Naive thymus-derived CD4-positive, alpha-beta T cell (primary cell): Measurements from ENCODE around the gene BORCS6. TPM values are rescaled to one million over a fixed set of nuclear protein-coding genes. Genes with fewer than 3 reads are reported as not detected.

Experiments
- ATAC-seq: fragments of 150-1000 bp; cut with Tn5 transposase; 2 replicates; pipeline ENCODE4 v1.10.0; 2021; ENCODE audit warnings: mild to moderate bottlenecking, moderate library complexity
- CTCF ChIA-PET: fragments of 350-600 bp; sonication (Branson Sonifier 250); formaldehyde crosslinking; loops from one replicate; lab custom pipeline; 2021; ENCODE audit warnings: antibody characterized with exemption; lab: Charles Lee
- POLR2A ChIA-PET: fragments of 350-600 bp; sonication (Branson Sonifier 250); formaldehyde crosslinking; loops from one replicate; lab custom pipeline; 2021; ENCODE audit warnings: antibody characterized with exemption, inconsistent platforms; lab: Charles Lee
- DNase-seq, 9 donors: peaks; one replicate each; pipeline versions ENCODE4 v3.0.0 to v3.0.0-alpha.2; 2020 to 2022; ENCODE audit warnings: mixed read lengths in 1 of 9
- H3K27ac ChIP-seq: one replicate; pipeline ENCODE4 v1.7.0; 2013; ENCODE audit warnings: mild to moderate bottlenecking, low read depth, low read length, moderate library complexity
- H3K27me3 ChIP-seq, 2 donors: one replicate each; pipeline ENCODE4 v1.7.0; 2013; ENCODE audit warnings: low read length in 2 of 2, mild to moderate bottlenecking in 2 of 2, moderate library complexity in 2 of 2; ENCODE audit not compliant: control insufficient read depth in 2 of 2, insufficient read depth in 2 of 2
- H3K36me3 ChIP-seq, 3 experiments: 1 replicate in 2 of 3; 2 replicates in 1 of 3; pipeline ENCODE4 v1.7.0; 2013; ENCODE audit warnings: low read length in 3 of 3, mild to moderate bottlenecking in 3 of 3, moderate library complexity in 1 of 3; ENCODE audit not compliant: insufficient read depth in 3 of 3, control insufficient read depth in 2 of 3
- H3K4me1 ChIP-seq, 2 donors: one replicate each; pipeline ENCODE4 v1.7.0; 2013; ENCODE audit warnings: low read length in 2 of 2, mild to moderate bottlenecking in 2 of 2, moderate library complexity in 1 of 2; ENCODE audit not compliant: control insufficient read depth in 2 of 2, insufficient read depth in 2 of 2
- H3K4me3 ChIP-seq: 2 replicates; pipeline ENCODE4 v1.7.0; 2013; ENCODE audit warnings: mild to moderate bottlenecking, low read length
- H3K9me3 ChIP-seq, 3 experiments: 1 replicate in 2 of 3; 2 replicates in 1 of 3; pipeline ENCODE4 v1.7.0; 2013; ENCODE audit warnings: low read length in 3 of 3; ENCODE audit not compliant: control insufficient read depth in 2 of 3
- H3K27ac Mint-ChIP-seq, 9 donors: one replicate each; pipeline ENCODE4 v1.8.0; 2020 to 2022; ENCODE audit warnings: mixed read lengths in 9 of 9, mild to moderate bottlenecking in 8 of 9, moderate library complexity in 5 of 9, inconsistent platforms in 2 of 9
- H3K27me3 Mint-ChIP-seq, 5 donors: one replicate each; pipeline ENCODE4 v1.8.0; 2021 to 2022; ENCODE audit warnings: mixed read lengths in 5 of 5, mild to moderate bottlenecking in 1 of 5
- H3K36me3 Mint-ChIP-seq, 5 donors: one replicate each; pipeline ENCODE4 v1.8.0; 2020 to 2022; ENCODE audit warnings: mixed read lengths in 5 of 5, mild to moderate bottlenecking in 3 of 5, inconsistent platforms in 1 of 5
- H3K4me1 Mint-ChIP-seq, 7 donors: one replicate each; pipeline ENCODE4 v1.8.0; 2020 to 2022; ENCODE audit warnings: mixed read lengths in 7 of 7, mild to moderate bottlenecking in 3 of 7, inconsistent platforms in 1 of 7
- H3K4me3 Mint-ChIP-seq, 10 donors: one replicate each; pipeline ENCODE4 v1.8.0; 2020 to 2022; ENCODE audit warnings: mild to moderate bottlenecking in 10 of 10, mixed read lengths in 10 of 10, moderate library complexity in 6 of 10, inconsistent platforms in 2 of 10
- H3K9me3 Mint-ChIP-seq, 11 donors: one replicate each; pipeline ENCODE4 v1.8.0; 2020 to 2022; ENCODE audit warnings: mixed read lengths in 11 of 11, mild to moderate bottlenecking in 4 of 11, inconsistent platforms in 1 of 11, moderate library complexity in 1 of 11
- intact Hi-C, 2 donors: fragments of 100-400 bp; cut with micrococcal nuclease; formaldehyde crosslinking; loops; one replicate each; pipeline ENCODE4 v1.15.1; 2023
- polyA plus RNA-seq, 2 donors: library from polyadenylated mRNA; unstranded; fragments of 300-500 nt; fragmentation: Illumina TruSeq; gene quantifications; one replicate each; pipeline ENCODE4 v1.2.3, GENCODE V29; 2021
- total RNA-seq, 6 experiments: library from RNA in 5 of 6; stranded (reverse) in 5 of 6; gene quantifications; 1 replicate in 5 of 6; 2 replicates in 1 of 6; pipeline ENCODE4 v1.2.3 and lab custom pipeline; 2021 to 2026

The BORCS6 gene
- total and polyA plus RNA-seq, 7 experiments from 2014 or later: 5.4 to 23.7 (median 15.8) TPM

DNA sequence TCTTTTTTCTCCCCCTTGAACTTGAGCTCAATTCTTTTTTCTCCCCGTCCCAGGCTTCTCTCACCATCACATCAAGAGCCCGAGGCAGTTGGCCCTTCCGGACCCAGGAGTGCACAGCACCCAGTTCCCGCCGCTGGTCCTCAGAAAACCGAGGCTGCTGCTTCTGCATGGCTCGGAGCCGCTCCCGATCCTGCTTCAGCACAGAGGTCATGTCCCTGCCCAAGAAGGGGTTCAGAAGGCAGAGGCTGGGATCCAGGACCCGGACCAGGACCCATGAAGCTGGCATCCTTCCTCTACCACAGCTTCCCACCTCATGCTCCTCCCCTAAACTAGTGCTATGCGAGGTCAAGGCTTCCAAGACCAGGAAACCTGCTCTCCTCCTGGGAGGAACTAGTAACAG, 48.2 kb downstream of the BORCS6 start:
- H3K4me1 ChIP-seq: peaks cover 8 to 17% of the 10 kb centered on the region in 2 donors
- no peak for ATAC-seq
- H3K27me3 ChIP-seq: no peaks in the 10 kb centered on the region
- Mint-ChIP-seq H3K27me3 (peaks cover 0 to 4% (median 0%) of the 10 kb centered on the region in 5 donors), H3K27ac (peak overlapping the region in 7 of 9 donors; percentile 21 to 78 (median 56)), H3K9me3 (peaks cover 0 to 31% (median 0%) of the 10 kb centered on the region in 11 donors), H3K4me3 (peak overlapping the region in 2 of 10 donors; percentile 13 to 15), H3K4me1 (peaks cover 0 to 13% (median 4%) of the 10 kb centered on the region in 7 donors), H3K36me3 (peaks cover 9 to 36% (median 12%) of the 10 kb centered on the region in 5 donors)
- CTCF ChIA-PET: interaction anchor here (0.8 to 2.3 kb wide), 3 partner anchors 14 to 19 kb away, joined by 3 to 4 read pairs (median 4); no protein-coding TSS in a partner anchor
- intact Hi-C loops: no loop called here
- peaks cover 7 to 66% (median 15%) of the 10 kb centered on the region in 3 experiments for H3K36me3 ChIP-seq
- POLR2A ChIA-PET: interaction anchor here (1.0 to 6.2 kb wide), 8 partner anchors 11 to 105 kb away, joined by 3 to 136 read pairs (median 20); partner anchors contain the start of genes CTC1, HES7 and PER1
- no peaks in the 10 kb centered on the region for H3K9me3 ChIP-seq
- H3K27ac ChIP-seq: no peak overlapping the region
- H3K4me3 ChIP-seq: no peak overlapping the region
- peak in 4 of 9 donors; percentile 8 to 15 (median 12) for DNase-seq

DNA sequence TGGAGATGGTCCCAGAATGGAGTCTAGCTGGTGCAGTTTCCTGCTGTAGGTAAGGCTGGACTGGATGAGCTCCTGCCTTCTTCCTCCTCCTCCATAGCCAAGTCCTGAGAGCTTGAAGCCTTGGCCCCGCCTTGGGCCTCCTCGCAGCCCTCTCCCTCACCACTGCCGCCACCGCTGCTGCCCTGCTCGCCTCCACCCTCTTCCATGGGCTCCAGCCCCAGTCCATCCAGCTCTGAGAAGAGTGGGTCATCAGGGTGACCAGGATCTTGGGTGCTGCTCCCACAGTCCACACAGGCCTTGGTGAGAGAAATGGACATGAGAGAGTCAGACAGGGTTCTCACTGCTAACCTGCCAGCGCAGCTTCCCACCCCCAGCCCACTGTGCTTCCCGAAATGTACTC, 48.9 kb downstream of the BORCS6 start:
- no peaks in the 10 kb centered on the region for H3K9me3 ChIP-seq
- ATAC-seq (no peak), DNase-seq (peak in 3 of 9 donors; percentile 10 to 14 (median 10))
- Mint-ChIP-seq H3K27ac (peak overlapping the region in 5 of 9 donors; percentile 48 to 74 (median 71)), H3K27me3 (peaks cover 0 to 8% (median 0%) of the 10 kb centered on the region in 5 donors), H3K36me3 (peaks cover 5 to 29% (median 8%) of the 10 kb centered on the region in 5 donors), H3K9me3 (peaks cover 0 to 25% (median 0%) of the 10 kb centered on the region in 11 donors), H3K4me3 (peak overlapping the region in 2 of 10 donors; percentile 6 to 42), H3K4me1 (peaks cover 0 to 7% (median 0%) of the 10 kb centered on the region in 7 donors)
- CTCF ChIA-PET: interaction anchor here (0.8 to 4.0 kb wide), 9 partner anchors 10 to 160 kb away, joined by 3 to 26 read pairs (median 4); partner anchors contain the start of gene ALOXE3
- POLR2A ChIA-PET: interaction anchor here (1.0 to 6.2 kb wide), 9 partner anchors 8 to 106 kb away, joined by 3 to 136 read pairs (median 7); partner anchors contain the start of genes CTC1, HES7 and PER1
- no peak overlapping the region for H3K4me3 ChIP-seq
- H3K4me1 ChIP-seq: peaks cover 8 to 17% of the 10 kb centered on the region in 2 donors
- H3K27ac ChIP-seq: no peak overlapping the region
- intact Hi-C loops: no loop called here
- H3K27me3 ChIP-seq: no peaks in the 10 kb centered on the region
- peaks cover 0 to 59% (median 10%) of the 10 kb centered on the region in 3 experiments for H3K36me3 ChIP-seq

DNA sequence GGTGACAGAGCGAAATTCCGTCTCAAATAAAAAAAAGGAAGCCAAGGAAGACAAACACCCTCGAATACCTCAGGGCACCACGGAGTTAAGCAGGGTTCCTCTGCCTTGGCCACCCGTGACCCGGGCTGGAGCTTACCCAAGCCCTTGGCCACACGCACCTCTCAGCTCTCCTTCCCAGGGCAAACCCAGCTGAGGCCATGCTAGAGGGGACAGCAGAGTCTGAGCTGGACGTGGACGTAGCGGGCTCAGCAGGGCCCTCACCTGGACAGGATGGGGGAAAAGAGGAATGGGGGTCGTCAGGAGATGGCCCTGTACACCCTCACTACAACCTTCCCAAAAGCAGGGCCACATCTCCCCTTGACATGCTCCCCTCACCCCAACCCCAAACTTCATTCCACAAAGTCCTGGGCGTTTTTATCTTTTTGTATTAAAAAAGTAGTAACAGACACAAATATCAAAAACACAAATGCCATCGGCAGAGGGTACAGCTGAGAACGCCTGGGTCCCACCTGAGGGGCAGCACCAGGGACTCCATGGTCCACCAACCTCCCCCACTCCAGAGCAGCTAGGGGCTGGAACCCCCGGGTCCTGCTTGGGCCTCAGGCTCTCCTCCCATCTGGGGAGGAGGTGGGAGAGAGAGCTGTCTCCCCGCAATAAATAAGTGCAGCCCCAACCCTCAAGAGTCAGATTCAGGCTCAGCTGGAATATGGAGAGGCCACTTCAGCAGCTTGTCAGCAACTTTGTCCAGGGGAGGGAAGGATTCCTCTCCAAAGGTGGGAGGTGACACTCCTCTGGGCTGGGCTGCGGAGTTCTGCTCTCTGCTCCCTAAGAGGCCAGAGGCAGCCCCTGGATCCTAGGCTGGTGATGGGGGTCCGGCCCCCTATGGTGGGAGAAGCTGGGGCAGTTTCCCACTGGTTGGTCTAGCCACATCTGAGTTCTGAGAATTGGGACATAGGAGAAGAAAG, 49.6 kb downstream of the BORCS6 start:
- no peak for ATAC-seq
- no peaks in the 10 kb centered on the region for H3K27me3 ChIP-seq
- H3K4me1 ChIP-seq: peaks cover 8 to 17% of the 10 kb centered on the region in 2 donors
- peaks cover 4 to 24% (median 8%) of the 10 kb centered on the region in 5 donors for H3K36me3 Mint-ChIP-seq
- ChIA-PET POLR2A (interaction anchor here (1.0 to 6.2 kb wide), 16 partner anchors 8 to 155 kb away, joined by 3 to 136 read pairs (median 12); partner anchors contain the start of genes ALOXE3, CTC1, HES7 and PER1), CTCF (interaction anchor here (0.8 to 4.0 kb wide), 12 partner anchors 10 to 161 kb away, joined by 3 to 26 read pairs (median 11); partner anchors contain the start of gene ALOXE3)
- DNase-seq: peak in 6 of 9 donors; percentile 4 to 29 (median 10)
- intact Hi-C loops: no loop called here
- H3K36me3 ChIP-seq: peaks cover 0 to 52% (median 7%) of the 10 kb centered on the region in 3 experiments
- peaks cover 0 to 22% (median 0%) of the 10 kb centered on the region in 11 donors for H3K9me3 Mint-ChIP-seq
- peak overlapping the region in 5 of 9 donors; percentile 43 to 74 (median 71) for H3K27ac Mint-ChIP-seq
- peak overlapping the region in 2 of 10 donors; percentile 16 to 42 for H3K4me3 Mint-ChIP-seq
- peaks cover 0 to 8% (median 0%) of the 10 kb centered on the region in 5 donors for H3K27me3 Mint-ChIP-seq
- H3K27ac ChIP-seq: peak overlapping the region; percentile 2
- H3K4me3 ChIP-seq: no peak overlapping the region
- peaks cover 0 to 5% (median 0%) of the 10 kb centered on the region in 7 donors for H3K4me1 Mint-ChIP-seq
- no peaks in the 10 kb centered on the region for H3K9me3 ChIP-seq

DNA sequence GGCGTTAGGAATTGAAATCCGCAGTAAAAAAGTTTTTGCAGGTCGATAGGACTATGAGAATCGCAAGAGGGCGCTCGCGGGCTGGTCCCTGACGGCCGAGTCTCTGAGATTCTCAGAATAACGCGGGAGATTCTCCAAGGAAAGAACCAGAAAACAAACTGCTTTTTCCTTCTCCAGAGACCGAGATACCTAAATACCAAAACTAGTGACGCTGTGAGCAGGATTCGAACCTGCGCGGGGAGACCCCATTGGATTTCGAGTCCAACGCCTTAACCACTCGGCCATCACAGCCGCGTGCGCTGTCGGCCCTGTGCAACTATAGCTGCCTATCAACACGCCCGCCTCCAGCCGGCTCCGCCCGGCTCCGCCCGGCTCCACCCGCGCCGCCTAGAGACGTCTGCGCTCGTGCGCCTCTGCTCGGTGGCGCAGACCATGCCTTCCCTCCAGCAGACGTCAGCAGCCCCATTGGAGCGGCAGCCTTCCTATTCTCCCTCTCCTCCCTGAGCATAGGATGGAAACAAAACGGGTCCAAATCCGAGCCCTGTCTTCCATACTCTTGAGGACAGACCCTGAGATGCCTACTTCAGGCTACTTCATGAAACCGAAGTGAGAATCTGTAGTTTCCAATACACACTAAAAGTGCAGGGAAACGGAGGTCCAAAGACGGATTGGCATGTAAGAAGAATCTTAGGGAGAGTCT, 51.2 kb downstream of the BORCS6 start:
- H3K27me3 Mint-ChIP-seq: peaks cover 0 to 11% (median 0%) of the 10 kb centered on the region in 5 donors
- no peak overlapping the region for H3K27ac Mint-ChIP-seq
- peaks cover 0 to 37% (median 7%) of the 10 kb centered on the region in 3 experiments for H3K36me3 ChIP-seq
- ATAC-seq (peak; percentile 90), DNase-seq (peak; percentile 93 to 99 (median 98))
- H3K4me1 Mint-ChIP-seq: peaks cover 0 to 5% (median 0%) of the 10 kb centered on the region in 7 donors
- peak overlapping the region; percentile 76 for H3K4me3 ChIP-seq
- no peaks in the 10 kb centered on the region for H3K9me3 ChIP-seq
- H3K27me3 ChIP-seq: no peaks in the 10 kb centered on the region
- POLR2A ChIA-PET: interaction anchor here (0.6 to 6.2 kb wide), 22 partner anchors 12 to 901 kb away, joined by 3 to 136 read pairs (median 6); partner anchors contain the start of genes ALOXE3, BORCS6, CTC1 and HES7
- intact Hi-C loops: loop anchor here (1.0 to 5.0 kb wide), 16 partner anchors 12 to 244 kb away; partner anchors contain the start of genes CTC1 (in 1 of the 2), HES7 (in 1 of the 2), PFAS (in 1 of the 2) and RPL26 (in 1 of the 2)
- H3K9me3 Mint-ChIP-seq: peaks cover 0 to 18% (median 0%) of the 10 kb centered on the region in 11 donors
- H3K4me1 ChIP-seq: peaks cover 8 to 17% of the 10 kb centered on the region in 2 donors
- CTCF ChIA-PET: interaction anchor here (0.8 to 4.0 kb wide), 20 partner anchors 9 to 162 kb away, joined by 3 to 26 read pairs (median 5); partner anchors contain the start of genes ALOXE3 and HES7
- peaks cover 4 to 16% (median 7%) of the 10 kb centered on the region in 5 donors for H3K36me3 Mint-ChIP-seq
- no peak overlapping the region for H3K4me3 Mint-ChIP-seq
- H3K27ac ChIP-seq: peak overlapping the region; percentile 84

DNA sequence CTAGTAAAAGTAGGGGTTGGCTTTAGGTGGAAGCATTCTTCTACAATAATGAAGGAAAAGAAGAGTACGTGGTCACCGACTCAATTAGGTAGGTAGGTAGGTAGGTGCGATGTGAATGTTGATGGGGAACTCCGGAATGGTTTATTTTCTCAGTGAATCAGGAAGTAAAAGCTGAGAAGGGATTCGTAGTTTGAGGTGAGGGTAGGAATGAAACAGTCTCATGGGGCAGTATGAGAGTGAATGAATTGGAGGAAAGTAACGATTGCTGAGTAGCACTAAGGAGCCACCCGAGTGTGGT, 51.7 kb downstream of the BORCS6 start:
- Mint-ChIP-seq H3K4me1 (peaks cover 0 to 5% (median 0%) of the 10 kb centered on the region in 7 donors), H3K4me3 (no peak overlapping the region), H3K36me3 (peaks cover 2 to 16% (median 7%) of the 10 kb centered on the region in 5 donors), H3K27ac (no peak overlapping the region), H3K27me3 (peaks cover 0 to 11% (median 0%) of the 10 kb centered on the region in 5 donors), H3K9me3 (peaks cover 0 to 17% (median 0%) of the 10 kb centered on the region in 11 donors)
- Histone ChIP-seq H3K4me1 (peaks cover 8 to 17% of the 10 kb centered on the region in 2 donors), H3K9me3 (no peaks in the 10 kb centered on the region), H3K27ac (peak overlapping the region; percentile 84), H3K27me3 (no peaks in the 10 kb centered on the region), H3K4me3 (peak overlapping the region; percentile 76), H3K36me3 (peaks cover 0 to 32% (median 7%) of the 10 kb centered on the region in 3 experiments)
- DNase-seq: no peak
- intact Hi-C loops: loop anchor here (1.0 to 5.0 kb wide), 11 partner anchors 12 to 245 kb away; partner anchors contain the start of genes CTC1 (in 1 of the 2), HES7 (in 1 of the 2), PFAS (in 1 of the 2) and RPL26 (in 1 of the 2)
- CTCF ChIA-PET: interaction anchor here (0.6 to 4.0 kb wide), 17 partner anchors 9 to 163 kb away, joined by 3 to 26 read pairs (median 5); partner anchors contain the start of genes ALOXE3 and HES7
- POLR2A ChIA-PET: interaction anchor here (0.6 to 6.2 kb wide), 19 partner anchors 11 to 900 kb away, joined by 3 to 136 read pairs (median 13); partner anchors contain the start of genes ALOXE3, BORCS6, CTC1 and HES7
- no peak for ATAC-seq
